H1 (cell line): Measurements from ENCODE around the gene GATAD2B. TPM values are rescaled to one million over a fixed set of nuclear protein-coding genes. Genes with fewer than 3 reads are reported as not detected.

Source experiments
- CTCF ChIA-PET: fragments of 300-600 bp; sonication (Branson Sonifier 250); formaldehyde crosslinking; loops from one replicate; lab custom pipeline; 2021; ENCODE audit not compliant: partially characterized antibody; lab: Charles Lee
- POLR2A ChIA-PET: fragments of 300-600 bp; sonication (Branson Sonifier 250); formaldehyde crosslinking; loops from one replicate; lab custom pipeline; 2021; ENCODE audit warnings: inconsistent platforms; ENCODE audit not compliant: partially characterized antibody; lab: Charles Lee
- DNase-seq, 2 experiments: peaks; one replicate each; pipeline versions ENCODE4 v3.0.0 to v3.0.0-alpha.2; 2010 to 2022; ENCODE audit warnings: low spot score in 2 of 2, low read depth in 1 of 2, mixed read lengths in 1 of 2
- FAIRE-seq: peaks from 2 replicates; lab custom pipeline; 2011; peaks lifted over from hg19 to GRCh38; lab: Jason Lieb, UNC
- H2AFZ ChIP-seq: 2 replicates; pipeline ENCODE4 v1.8.1; 2012; ENCODE audit warnings: low read length, inconsistent platforms
- H2AK5ac ChIP-seq: 2 replicates; pipeline ENCODE4 v1.6.1; 2013; ENCODE audit warnings: low read depth, low read length
- H2BK120ac ChIP-seq: replicated peaks from 2 replicates; pipeline ENCODE3; 2013; ENCODE audit warnings: low read depth, low read length, inconsistent platforms
- H2BK12ac ChIP-seq: 2 replicates; pipeline ENCODE4 v1.6.1; 2013; ENCODE audit warnings: low read depth, low read length
- H2BK15ac ChIP-seq: 2 replicates; pipeline ENCODE4 v1.6.1; 2013; ENCODE audit warnings: low read length
- H2BK20ac ChIP-seq: 2 replicates; pipeline ENCODE4 v1.6.1; 2013; ENCODE audit warnings: low read length
- H2BK5ac ChIP-seq: 2 replicates; pipeline ENCODE4 v1.6.1; 2013; ENCODE audit warnings: low read depth, low read length
- H3K14ac ChIP-seq: 2 replicates; pipeline ENCODE4 v1.6.1; 2013; ENCODE audit warnings: inconsistent platforms; ENCODE audit not compliant: insufficient read length
- H3K18ac ChIP-seq: 2 replicates; pipeline ENCODE4 v1.6.1; 2013; ENCODE audit warnings: low read length; ENCODE audit errors: extremely low read depth
- H3K23ac ChIP-seq: 2 replicates; pipeline ENCODE4 v1.6.1; 2013; ENCODE audit warnings: inconsistent platforms; ENCODE audit not compliant: insufficient read length
- H3K23me2 ChIP-seq: 2 replicates; pipeline ENCODE4 v1.6.1; 2013; ENCODE audit warnings: low read depth, low read length
- H3K27ac ChIP-seq: 2 replicates; pipeline ENCODE4 v1.6.1; 2011; ENCODE audit warnings: low read depth, low read length, inconsistent platforms
- H3K27me3 ChIP-seq, 4 experiments: replicated peaks in 1 of 4; 1 replicate in 1 of 4; 2 replicates in 3 of 4; pipeline versions ENCODE4 v1.6.1 to v1.8.1; 2011 to 2013; ENCODE audit warnings: low read length in 3 of 4, mild to moderate bottlenecking in 3 of 4, inconsistent platforms in 2 of 4, mixed read lengths in 2 of 4, moderate library complexity in 1 of 4; ENCODE audit not compliant: control insufficient read depth in 3 of 4, insufficient read depth in 3 of 4; ENCODE audit errors: extremely low read depth in 1 of 4
- H3K36me3 ChIP-seq, 4 experiments: 2 replicates each; pipeline versions ENCODE4 v1.6.1 to v1.8.1; 2011 to 2013; ENCODE audit warnings: mild to moderate bottlenecking in 4 of 4, low read length in 3 of 4, moderate library complexity in 2 of 4, control low read depth in 1 of 4, inconsistent platforms in 1 of 4; ENCODE audit not compliant: insufficient read depth in 4 of 4, control insufficient read depth in 2 of 4
- H3K4ac ChIP-seq: replicated peaks from 2 replicates; pipeline ENCODE3; 2013; ENCODE audit warnings: low read length, low read depth, mixed read lengths, inconsistent platforms; ENCODE audit not compliant: insufficient read length
- H3K4me1 ChIP-seq, 4 experiments: replicated peaks in 1 of 4; 1 replicate in 1 of 4; 2 replicates in 3 of 4; pipeline versions ENCODE4 v1.6.1 to v1.8.1; 2011 to 2013; ENCODE audit warnings: low read length in 3 of 4, inconsistent platforms in 2 of 4, mixed read lengths in 1 of 4; ENCODE audit not compliant: insufficient read depth in 4 of 4, control insufficient read depth in 3 of 4
- H3K4me2 ChIP-seq, 2 experiments: 2 replicates each; pipeline versions ENCODE4 v1.6.1 to v1.8.1; 2011 to 2013; ENCODE audit warnings: low read depth in 2 of 2, low read length in 2 of 2, control low read depth in 1 of 2, inconsistent platforms in 1 of 2, mild to moderate bottlenecking in 1 of 2; ENCODE audit not compliant: insufficient read depth in 1 of 2
- H3K4me3 ChIP-seq, 4 experiments: fragments of 200-600, 300-600 bp in 1 of 4; sonication (generic), shearing (Covaris generic), sonication (Bioruptor Twin) in 1 of 4; 2 replicates each; pipeline versions ENCODE4 v1.5.1 to v1.8.1; 2011 to 2016; ENCODE audit warnings: low read length in 4 of 4, low read depth in 3 of 4, control low read depth in 2 of 4, inconsistent platforms in 2 of 4, mild to moderate bottlenecking in 2 of 4, mixed read lengths in 1 of 4, moderate library complexity in 1 of 4; ENCODE audit not compliant: insufficient read depth in 2 of 4; ENCODE audit errors: extremely low read depth in 1 of 4
- H3K56ac ChIP-seq: replicated peaks from 2 replicates; pipeline ENCODE3; 2013; ENCODE audit warnings: low read depth, mild to moderate bottlenecking, mixed read lengths, low read length, inconsistent platforms; ENCODE audit not compliant: insufficient read length
- H3K79me1 ChIP-seq: 2 replicates; pipeline ENCODE4 v1.6.1; 2013; ENCODE audit warnings: low read depth, low read length, control low read depth
- H3K79me2 ChIP-seq, 2 experiments: 2 replicates each; pipeline versions ENCODE4 v1.6.1 to v1.8.1; 2012 to 2013; ENCODE audit warnings: low read length in 2 of 2, mild to moderate bottlenecking in 2 of 2, inconsistent platforms in 1 of 2; ENCODE audit not compliant: insufficient read depth in 2 of 2, control insufficient read depth in 1 of 2
- H3K9ac ChIP-seq, 4 experiments: replicated peaks in 1 of 4; 1 replicate in 1 of 4; 2 replicates in 3 of 4; pipeline versions ENCODE4 v1.6.1 to v1.8.1; 2011 to 2013; ENCODE audit warnings: low read depth in 3 of 4, low read length in 3 of 4, control low read depth in 2 of 4, mild to moderate bottlenecking in 2 of 4, moderate library complexity in 2 of 4, inconsistent platforms in 1 of 4; ENCODE audit errors: extremely low read depth in 1 of 4
- H3K9me3 ChIP-seq, 2 experiments: 2 replicates each; pipeline versions ENCODE4 v1.6.1 to v1.8.1; 2012 to 2013; ENCODE audit warnings: mild to moderate bottlenecking in 2 of 2, moderate library complexity in 2 of 2, control low read depth in 1 of 2, inconsistent platforms in 1 of 2, low read depth in 1 of 2, low read length in 1 of 2, mixed read lengths in 1 of 2; ENCODE audit not compliant: insufficient read depth in 2 of 2
- H4K20me1 ChIP-seq, 2 experiments: replicated peaks in 1 of 2; 2 replicates each; pipeline versions ENCODE3 to v1.8.1; 2011 to 2013; ENCODE audit warnings: inconsistent platforms in 2 of 2, low read length in 2 of 2, mild to moderate bottlenecking in 1 of 2; ENCODE audit not compliant: insufficient read depth in 2 of 2, control insufficient read depth in 1 of 2
- H4K5ac ChIP-seq: 2 replicates; pipeline ENCODE4 v1.6.1; 2013; ENCODE audit warnings: low read length, low read depth, mixed read lengths, inconsistent platforms; ENCODE audit not compliant: insufficient read length
- H4K8ac ChIP-seq: 2 replicates; pipeline ENCODE4 v1.8.0; 2013; ENCODE audit warnings: mild to moderate bottlenecking, moderate library complexity, low read length, inconsistent platforms; ENCODE audit not compliant: insufficient read depth; ENCODE audit errors: extremely low read depth
- H4K91ac ChIP-seq: replicated peaks from 2 replicates; pipeline ENCODE3; 2013; ENCODE audit warnings: low read length, mixed read lengths, inconsistent platforms; ENCODE audit not compliant: insufficient read length
- EP300 ChIP-seq, 2 experiments: IDR thresholded peaks; 1 replicate in 1 of 2; 2 replicates in 1 of 2; pipeline ENCODE4 v1.6.1; 2011 to 2012; ENCODE audit warnings: low read depth in 2 of 2, low read length in 2 of 2, mild to moderate bottlenecking in 2 of 2, borderline replicate concordance in 1 of 2, inconsistent platforms in 1 of 2, moderate library complexity in 1 of 2
- POLR2A ChIP-seq, 2 experiments: IDR thresholded peaks; 1 replicate in 1 of 2; 2 replicates in 1 of 2; pipeline ENCODE4 v1.6.1; 2011; ENCODE audit warnings: low read depth in 2 of 2, low read length in 2 of 2, mild to moderate bottlenecking in 2 of 2; ENCODE audit errors: control extremely low read depth in 1 of 2
- WGBS, 2 experiments: shearing (Covaris generic) in 1 of 2; methylation state at CpG; one replicate each; pipeline versions ENCODE4 v1.1.6 to v1.1.7; 2013 to 2015; ENCODE audit warnings: low lambda C conversion rate in 2 of 2, mixed read lengths in 2 of 2, inconsistent platforms in 1 of 2, low coverage in 1 of 2, missing lambda C conversion rate in 1 of 2; ENCODE audit not compliant: insufficient replicate concordance in 2 of 2, insufficient coverage in 1 of 2, insufficient read length in 1 of 2; ENCODE audit errors: extremely low coverage in 1 of 2, missing lambda C conversion rate in 1 of 2; 5-methylcytosine and 5-hydroxymethylcytosine counted together
- polyA plus RNA-seq, 7 experiments: library from polyadenylated mRNA; depleted of rRNA in 3 of 7; stranded (reverse) in 5 of 7; unstranded in 2 of 7; fragments of >200 nt in 5 of 7; fragments of 200-250 nt in 2 of 7; gene quantifications; 1 replicate in 5 of 7; 2 replicates in 1 of 7; 4 replicates in 1 of 7; pipeline versions ENCODE4 v1.2.1 to v1.2.3, GENCODE V29; 2011 to 2013; ENCODE audit warnings: missing spikeins in 2 of 7, mixed read lengths in 2 of 7
- total RNA-seq: library from RNA; stranded (reverse); fragmentation: NEBNext Ultra II Directional; extraction: Animal tissue kit (Norgen Biotek cat#: 25700); gene quantifications from 2 replicates; pipeline ENCODE4 v1.2.1, GENCODE V29; 2021

GATAD2B gene
- total and polyA plus RNA-seq, 2 of the 8 experiments (the other 6 are each of a cell fraction or from before 2014, with no cell fraction given), result 8.4 to 39.1 TPM

DNA sequence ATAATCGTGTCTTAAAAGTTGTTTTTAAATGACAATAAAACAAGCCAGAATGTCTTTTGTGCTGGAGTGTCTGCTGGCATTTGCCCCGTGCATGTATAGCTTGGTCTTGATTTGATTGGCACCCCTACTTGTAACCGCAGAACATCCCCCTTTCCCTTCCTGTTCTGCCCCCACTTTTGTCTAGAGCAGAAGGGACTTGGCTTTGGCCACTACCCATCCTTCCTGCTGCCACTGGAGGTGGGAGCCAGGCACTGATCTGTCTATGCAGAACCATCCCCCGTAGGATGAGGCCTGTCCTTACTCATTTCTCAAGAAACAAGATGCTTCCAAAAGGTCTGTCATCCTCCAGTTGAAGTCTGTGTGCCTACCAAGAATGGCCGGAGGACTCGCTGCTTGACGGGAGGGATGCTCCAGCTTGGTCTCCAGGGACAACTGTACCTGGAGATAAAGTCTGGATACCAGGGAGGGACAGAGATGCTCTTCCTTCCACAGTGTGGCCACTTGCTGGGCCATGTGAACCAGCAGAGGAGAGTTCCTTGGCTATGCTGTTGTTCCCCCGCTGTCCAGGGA, 148.7 kb downstream of the GATAD2B start:
- no peak overlapping the region for H3K23ac ChIP-seq
- H2BK5ac ChIP-seq, result no peak overlapping the region
- 0 out of 3 replicates have a peak, but pooled peaks of 1 of the 2 experiments have one; percentile 14 for TF ChIP-seq POLR2A (IDR thresholded peaks at IDR 0.05; ENCODE audit: control extremely low read depth in 1 of 2, low read depth in 2 of 2, low read length in 2 of 2)
- no peak for TF ChIP-seq EP300 (IDR thresholded peaks at IDR 0.05; ENCODE audit: borderline replicate concordance in 1 of 2, low read depth in 2 of 2, low read length in 2 of 2)
- no peak overlapping the region for H3K4me3 ChIP-seq
- CTCF ChIA-PET, result interaction anchor here (0.7 to 12.1 kb wide), 6 partner anchors 10 to 185 kb away, joined by 3 to 172 read pairs (median 4); partner anchors contain the start of genes ILF2 and NPR1
- WGBS, 2 experiments, result 87% methylated on average over 8 of the region's 8 CpGs; no CpG with 5 or more reads in 1 of the 2 experiments
- H4K5ac ChIP-seq, result no peak overlapping the region
- no peaks in the 10 kb centered on the region for H4K20me1 ChIP-seq
- H4K8ac ChIP-seq, result no peak overlapping the region
- H3K27me3 ChIP-seq, result no peaks in the 10 kb centered on the region; a peak in 1 of 7 replicates
- H2BK120ac ChIP-seq, result no peak overlapping the region
- H3K4me1 ChIP-seq, result peaks cover 0 to 20% (median 11%) of the 10 kb centered on the region in 4 experiments; a peak in 6 of 7 replicates
- H2BK15ac ChIP-seq, result no peak overlapping the region
- H2AK5ac ChIP-seq, result no peak overlapping the region
- no peaks in the 10 kb centered on the region for H3K9me3 ChIP-seq
- H3K9ac ChIP-seq, result no peak overlapping the region
- POLR2A ChIA-PET, result interaction anchor here (0.7 to 6.3 kb wide), 10 partner anchors 8 to 218 kb away, joined by 3 to 53 read pairs (median 4); partner anchors contain the start of gene RPS27
- H2BK12ac ChIP-seq, result no peak overlapping the region
- H3K23me2 ChIP-seq, result peaks cover 11% of the 10 kb centered on the region
- H2AFZ ChIP-seq, result no peak overlapping the region
- peak overlapping the region; percentile 3 for H3K4ac ChIP-seq
- H2BK20ac ChIP-seq, result 0 out of 2 replicates have a peak overlapping the region, but pooled peaks have one; percentile 32
- FAIRE-seq (no peak), DNase-seq (no peak)
- H3K36me3 ChIP-seq, result peaks cover 7 to 37% (median 14%) of the 10 kb centered on the region in 4 experiments; a peak in 4 of 8 replicates
- H3K14ac ChIP-seq, result no peak overlapping the region
- H3K4me2 ChIP-seq, result peak overlapping the region; percentile 85 to 87; a peak in 3 of 4 replicates
- no peak overlapping the region for H3K27ac ChIP-seq
- H3K79me1 ChIP-seq, result peaks cover 5% of the 10 kb centered on the region; the same call in 1 of the 2 replicates
- H4K91ac ChIP-seq, result no peak overlapping the region
- no peak overlapping the region for H3K56ac ChIP-seq
- no peak overlapping the region for H3K18ac ChIP-seq
- H3K79me2 ChIP-seq, result no peaks in the 10 kb centered on the region; a peak in 1 of 4 replicates
